ENCODE results near the gene PEX19.

DNA sequence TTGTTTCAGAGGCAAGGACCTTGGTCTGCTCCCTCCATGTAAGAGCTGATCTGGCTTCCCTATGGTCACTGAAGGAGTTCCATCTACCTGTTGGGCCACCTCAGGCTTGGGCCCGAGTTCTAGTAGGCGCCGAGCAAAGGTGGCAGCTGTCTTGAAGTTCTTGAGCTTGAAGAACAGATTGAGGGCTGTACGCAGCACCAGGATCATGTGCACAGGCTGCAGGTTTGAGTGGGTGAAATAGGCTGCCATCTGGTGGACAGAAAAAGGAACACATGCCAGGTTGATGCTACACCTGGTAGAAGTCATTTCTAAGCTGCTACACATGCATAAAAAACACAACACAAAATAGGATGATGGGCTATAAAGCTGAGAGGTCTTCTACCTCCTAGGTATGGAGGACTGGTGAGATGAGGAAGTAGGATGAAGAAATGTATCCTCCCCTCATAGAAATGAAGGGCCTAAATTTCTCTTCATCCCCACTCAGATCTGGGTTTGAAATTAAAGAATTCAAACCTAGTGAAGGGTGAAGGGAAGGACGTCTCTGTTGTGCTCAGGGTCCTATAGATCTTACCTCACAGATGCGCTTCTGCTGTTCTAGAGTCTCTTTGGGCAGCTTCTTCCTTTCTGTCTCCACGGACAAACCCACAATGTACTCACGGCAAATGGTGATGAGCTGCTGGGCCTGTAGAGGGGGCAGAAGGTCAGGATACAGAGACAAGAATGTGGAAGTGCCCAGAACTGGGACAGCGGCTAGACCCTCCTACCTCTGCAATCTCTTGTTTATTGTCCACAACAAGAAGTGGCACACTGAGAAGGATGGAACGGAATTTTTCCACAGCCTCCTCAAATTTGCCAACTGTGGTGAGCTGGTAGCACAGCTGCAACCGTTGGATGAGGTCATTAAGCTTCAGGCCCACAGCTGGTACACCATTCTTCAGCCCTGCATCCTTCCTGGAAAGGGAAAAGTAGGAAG, 6.6 kb upstream of the PEX19 start:
- TF ChIP-seq CTCF (IDR thresholded peaks at IDR 0.05; ENCODE audit: low read depth, low read length) (peak; percentile 93), EZH2phosphoT487 (IDR thresholded peaks at IDR 0.05; ENCODE audit: low read depth) (no peak)

Data from OCI-LY3 (cell line).